Tibial nerve (tissue), 4 donors: ENCODE data around the gene SLC16A6.

ENCODE experiments used
- EP300 ChIP-seq, 2 donors: sonication (generic); formaldehyde crosslinking; IDR thresholded peaks; one replicate each; pipeline ENCODE4 v1.6.1; 2017; ENCODE audit warnings: antibody characterized with exemption in 2 of 2, mild to moderate bottlenecking in 1 of 2
- POLR2A ChIP-seq, 2 donors: fragments of 450-650 bp; IDR thresholded peaks; one replicate each; pipeline ENCODE4 v1.6.1; 2017; ENCODE audit warnings: antibody characterized with exemption in 2 of 2, mild to moderate bottlenecking in 2 of 2, moderate library complexity in 2 of 2
- TF ChIP-seq, protein P1 (sequence below), 5 experiments: fragments of 200-600 bp in 3 of 5; fragments of 450-650 bp in 2 of 5; sonication (generic) in 3 of 5; IDR thresholded peaks; one replicate each; pipeline ENCODE4 v1.5.1; 2016 to 2019; ENCODE audit warnings: antibody characterized with exemption in 5 of 5, mild to moderate bottlenecking in 3 of 5, moderate library complexity in 2 of 5

DNA sequence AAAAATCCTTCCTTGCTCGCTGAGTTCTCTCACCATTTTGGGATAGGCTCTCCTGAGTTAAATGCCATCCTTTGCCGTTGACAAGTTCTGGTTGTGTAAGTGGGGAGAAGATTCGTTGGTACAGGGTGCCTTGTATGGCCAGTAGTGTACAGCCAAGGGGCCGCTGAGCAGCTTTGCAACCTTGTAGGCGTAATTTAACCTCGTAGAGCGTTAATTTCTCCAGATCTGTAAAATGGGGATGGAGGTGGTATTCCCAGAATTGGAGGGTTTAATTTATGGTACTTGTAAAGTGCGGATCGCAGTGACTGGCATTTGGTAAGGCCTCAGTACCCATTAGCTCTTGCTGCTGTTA, 1.7 kb upstream of the SLC16A6 start:
- TF ChIP-seq, protein P1, sequence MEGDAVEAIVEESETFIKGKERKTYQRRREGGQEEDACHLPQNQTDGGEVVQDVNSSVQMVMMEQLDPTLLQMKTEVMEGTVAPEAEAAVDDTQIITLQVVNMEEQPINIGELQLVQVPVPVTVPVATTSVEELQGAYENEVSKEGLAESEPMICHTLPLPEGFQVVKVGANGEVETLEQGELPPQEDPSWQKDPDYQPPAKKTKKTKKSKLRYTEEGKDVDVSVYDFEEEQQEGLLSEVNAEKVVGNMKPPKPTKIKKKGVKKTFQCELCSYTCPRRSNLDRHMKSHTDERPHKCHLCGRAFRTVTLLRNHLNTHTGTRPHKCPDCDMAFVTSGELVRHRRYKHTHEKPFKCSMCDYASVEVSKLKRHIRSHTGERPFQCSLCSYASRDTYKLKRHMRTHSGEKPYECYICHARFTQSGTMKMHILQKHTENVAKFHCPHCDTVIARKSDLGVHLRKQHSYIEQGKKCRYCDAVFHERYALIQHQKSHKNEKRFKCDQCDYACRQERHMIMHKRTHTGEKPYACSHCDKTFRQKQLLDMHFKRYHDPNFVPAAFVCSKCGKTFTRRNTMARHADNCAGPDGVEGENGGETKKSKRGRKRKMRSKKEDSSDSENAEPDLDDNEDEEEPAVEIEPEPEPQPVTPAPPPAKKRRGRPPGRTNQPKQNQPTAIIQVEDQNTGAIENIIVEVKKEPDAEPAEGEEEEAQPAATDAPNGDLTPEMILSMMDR (IDR thresholded peaks at IDR 0.05) = no peak
- TF ChIP-seq POLR2A (IDR thresholded peaks at IDR 0.05) = no peak
- TF ChIP-seq EP300 (IDR thresholded peaks at IDR 0.05) = no peak
